Nephron progenitor cell (in vitro differentiated cells): Measurements from ENCODE around the gene JAK1.

Experiments
- DNase-seq: peaks from one replicate; pipeline ENCODE4 v3.0.0; 2021
- H3K27ac Mint-ChIP-seq: 2 replicates; pipeline ENCODE4 v1.8.0; 2021; ENCODE audit warnings: mild to moderate bottlenecking, moderate library complexity, mixed read lengths
- H3K27me3 Mint-ChIP-seq: 2 replicates; pipeline ENCODE4 v1.8.0; 2021; ENCODE audit warnings: mild to moderate bottlenecking, low read depth, mixed read lengths; ENCODE audit not compliant: poor library complexity
- H3K36me3 Mint-ChIP-seq: 2 replicates; pipeline ENCODE4 v1.8.0; 2021; ENCODE audit warnings: low read depth, mixed read lengths
- H3K4me1 Mint-ChIP-seq: 2 replicates; pipeline ENCODE4 v1.8.0; 2021; ENCODE audit warnings: mixed read lengths
- H3K4me3 Mint-ChIP-seq: 2 replicates; pipeline ENCODE4 v1.8.0; 2021; ENCODE audit warnings: mild to moderate bottlenecking, moderate library complexity, mixed read lengths
- H3K9me3 Mint-ChIP-seq: 2 replicates; pipeline ENCODE4 v1.8.0; 2021; ENCODE audit warnings: mild to moderate bottlenecking, moderate library complexity, mixed read lengths
- CTCF ChIP-seq: fragments of 200-600 bp; sonication (generic); IDR thresholded peaks from 2 replicates; pipeline ENCODE4 v1.5.0; 2021; ENCODE audit warnings: antibody characterized with exemption

The JAK1 gene

GRCh38 chr1:64950284-64950809 is 16.0 kb downstream of the JAK1 start:
- Mint-ChIP-seq H3K9me3 (no peaks in the 10 kb centered on the region), H3K4me1 (peaks cover 14% of the 10 kb centered on the region), H3K27ac (no peak overlapping the region), H3K27me3 (no peaks in the 10 kb centered on the region), H3K4me3 (no peak overlapping the region), H3K36me3 (no peaks in the 10 kb centered on the region)
- TF ChIP-seq CTCF, result no peak
- DNase-seq, result no peak

- DNase-seq, result no peak
- peaks cover 14% of the 10 kb centered on the region for H3K4me1 Mint-ChIP-seq
Observed at GRCh38 chr1:64948905-64949833, 17.2 kb downstream of the JAK1 start.

GRCh38 chr1:64948216-64948615 is 18.1 kb downstream of the JAK1 start:
- no peak for TF ChIP-seq CTCF
- H3K36me3 Mint-ChIP-seq, result no peaks in the 10 kb centered on the region
- DNase-seq, result no peak
- H3K27ac Mint-ChIP-seq, result no peak overlapping the region
- H3K27me3 Mint-ChIP-seq, result no peaks in the 10 kb centered on the region
- no peaks in the 10 kb centered on the region for H3K9me3 Mint-ChIP-seq
- peaks cover 14% of the 10 kb centered on the region for H3K4me1 Mint-ChIP-seq
- H3K4me3 Mint-ChIP-seq, result no peak overlapping the region

More at GRCh38 chr1:64948905-64949833, 17.2 kb downstream of the JAK1 start:
- Mint-ChIP-seq H3K27ac (peak overlapping the region; percentile 6), H3K27me3 (no peaks in the 10 kb centered on the region), H3K36me3 (no peaks in the 10 kb centered on the region), H3K9me3 (no peaks in the 10 kb centered on the region), H3K4me3 (no peak overlapping the region)
- no peak for TF ChIP-seq CTCF

- peaks cover 1% of the 10 kb centered on the region for H3K27me3 Mint-ChIP-seq
- peaks cover 14% of the 10 kb centered on the region for H3K4me1 Mint-ChIP-seq
Observed at GRCh38 chr1:64946916-64947315, 19.4 kb downstream of the JAK1 start.

GRCh38 chr1:64944913-64945312 is 21.4 kb downstream of the JAK1 start:
- H3K4me3 Mint-ChIP-seq, result no peak overlapping the region
- H3K27ac Mint-ChIP-seq, result no peak overlapping the region

More at GRCh38 chr1:64946916-64947315, 19.4 kb downstream of the JAK1 start:
- no peaks in the 10 kb centered on the region for H3K9me3 Mint-ChIP-seq
- H3K27ac Mint-ChIP-seq, result no peak overlapping the region
- DNase-seq, result no peak
- TF ChIP-seq CTCF, result no peak
- H3K4me3 Mint-ChIP-seq, result no peak overlapping the region
- no peaks in the 10 kb centered on the region for H3K36me3 Mint-ChIP-seq

More at GRCh38 chr1:64944913-64945312, 21.4 kb downstream of the JAK1 start:
- no peaks in the 10 kb centered on the region for H3K36me3 Mint-ChIP-seq
- H3K9me3 Mint-ChIP-seq, result no peaks in the 10 kb centered on the region
- peaks cover 9% of the 10 kb centered on the region for H3K4me1 Mint-ChIP-seq
- peaks cover 4% of the 10 kb centered on the region for H3K27me3 Mint-ChIP-seq
- TF ChIP-seq CTCF, result no peak
- DNase-seq, result no peak
